ENCODE data around the gene CDC16. TPM values are rescaled to one million over a fixed set of nuclear protein-coding genes. Genes with fewer than 3 reads are reported as not detected.
"Not testable (repeated sequence)": the region's sequence is repeated elsewhere in the genome, so short reads cannot be mapped to it uniquely, and the experiment has no call there.

Gene CDC16
- total RNA-seq, 2 experiments from 2014 or later: 59.6 to 64.0 TPM

DNA sequence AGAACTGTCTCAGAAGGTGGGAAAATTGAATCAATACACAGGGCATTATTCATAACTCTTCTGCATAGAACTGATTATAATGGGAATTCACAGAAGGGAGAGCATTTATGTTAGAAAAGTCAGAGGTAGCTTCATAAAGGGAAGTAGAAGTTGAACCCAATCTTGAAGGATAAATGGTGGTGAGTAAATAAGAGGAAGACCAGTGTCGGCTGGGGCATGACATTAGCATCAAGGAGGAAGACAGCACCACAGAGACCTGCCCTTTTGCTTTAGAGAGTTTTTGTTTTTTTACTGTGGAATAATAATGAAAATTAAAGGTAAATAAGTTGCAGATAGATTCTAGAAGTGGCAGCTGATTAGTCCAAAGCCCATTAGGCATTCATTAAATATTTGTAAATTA is 21.9 kb downstream of the CDC16 start:
- H3K27me3 Mint-ChIP-seq: no peaks in the 10 kb centered on the region
- ChIA-PET CTCF (no interaction called here), POLR2A (interaction anchor here (1.7 kb wide), 1 partner anchor 13 kb away, joined by 5 read pairs; no protein-coding TSS in a partner anchor)
- H3K4me1 Mint-ChIP-seq: peaks cover 18% of the 10 kb centered on the region
- no peaks in the 10 kb centered on the region for H3K9me3 Mint-ChIP-seq
- no peak for DNase-seq
- H3K36me3 Mint-ChIP-seq (ENCODE audit: low read depth): peaks cover 70% of the 10 kb centered on the region
- H3K4me3 Mint-ChIP-seq: no peak overlapping the region
- no peak overlapping the region for H3K27ac Mint-ChIP-seq

DNA sequence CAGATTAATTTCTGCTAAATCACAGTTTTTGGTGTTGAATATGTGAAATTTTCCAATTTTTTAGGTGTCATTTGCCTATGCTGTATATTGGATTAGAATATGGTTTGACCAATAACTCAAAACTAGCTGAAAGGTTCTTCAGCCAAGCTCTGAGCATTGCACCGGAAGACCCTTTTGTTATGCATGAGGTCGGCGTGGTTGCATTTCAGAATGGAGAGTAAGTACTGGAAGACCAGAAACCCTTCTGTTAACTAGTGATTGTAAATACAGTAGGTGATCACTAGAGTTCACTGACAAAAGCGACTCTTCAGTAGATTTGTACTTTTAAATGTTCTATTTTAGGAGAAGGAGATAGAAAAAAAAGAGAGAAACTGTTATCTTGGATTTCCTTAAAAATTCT is 22.3 kb downstream of the CDC16 start:
- no peak for DNase-seq
- H3K36me3 Mint-ChIP-seq (ENCODE audit: low read depth): peaks cover 71% of the 10 kb centered on the region
- POLR2A ChIA-PET: interaction anchor here (1.7 kb wide), 1 partner anchor 12 kb away, joined by 5 read pairs; no protein-coding TSS in a partner anchor
- CTCF ChIA-PET: interaction anchor here (1.1 kb wide), 1 partner anchor 13 kb away, joined by 3 read pairs; no protein-coding TSS in a partner anchor
- H3K4me1 Mint-ChIP-seq: peaks cover 21% of the 10 kb centered on the region
- H3K4me3 Mint-ChIP-seq: no peak overlapping the region
- no peak overlapping the region for H3K27ac Mint-ChIP-seq
- H3K9me3 Mint-ChIP-seq: no peaks in the 10 kb centered on the region
- no peaks in the 10 kb centered on the region for H3K27me3 Mint-ChIP-seq

DNA sequence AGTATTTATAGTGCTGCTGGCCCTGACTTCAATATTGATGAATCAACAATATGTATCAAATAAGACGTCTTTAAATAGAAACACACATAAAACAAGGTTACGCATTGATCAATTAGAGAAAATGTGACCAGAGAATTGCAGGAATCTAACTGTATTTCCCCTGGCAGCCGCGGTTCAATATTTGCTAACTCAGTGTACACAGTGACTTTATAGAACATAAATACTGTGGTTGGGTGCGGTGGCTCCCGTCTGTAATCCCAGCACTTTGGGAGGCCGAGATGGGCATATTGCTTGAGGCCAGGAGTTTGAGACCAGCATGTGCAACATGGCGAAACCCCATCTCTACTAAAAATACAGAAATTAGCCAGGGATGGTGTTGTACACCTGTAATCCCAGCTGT is 23.9 kb downstream of the CDC16 start:
- Mint-ChIP-seq H3K36me3 (ENCODE audit: low read depth) (peaks cover 83% of the 10 kb centered on the region), H3K9me3 (no peaks in the 10 kb centered on the region), H3K27ac (no peak overlapping the region), H3K4me1 (peaks cover 37% of the 10 kb centered on the region), H3K27me3 (no peaks in the 10 kb centered on the region), H3K4me3 (no peak overlapping the region)
- ChIA-PET CTCF (no interaction called here), POLR2A (interaction anchor here (0.6 kb wide), 1 partner anchor 1048 kb away, joined by 4 read pairs; no protein-coding TSS in a partner anchor)
- DNase-seq: no peak

DNA sequence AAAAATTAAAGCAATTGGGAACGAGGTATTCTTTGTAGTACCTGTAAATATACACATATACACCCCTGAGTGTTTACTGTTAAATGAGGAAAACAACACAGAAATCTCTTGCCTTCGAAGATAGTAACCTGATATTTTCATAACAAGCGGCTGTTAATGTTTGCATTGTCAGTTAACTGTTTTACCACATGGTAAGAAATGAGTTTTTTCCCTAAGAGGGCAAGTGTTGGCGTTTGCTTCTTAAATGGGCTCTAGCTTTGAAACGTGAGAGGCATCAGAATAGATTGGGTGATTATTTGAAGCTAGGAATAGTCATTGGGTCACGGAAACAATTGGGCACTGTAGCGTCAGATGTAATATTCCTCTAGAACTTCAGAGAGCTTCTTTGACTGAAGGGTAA is 24.7 kb downstream of the CDC16 start:
- ChIA-PET CTCF (no interaction called here), POLR2A (interaction anchor here (1.4 kb wide), 1 partner anchor 10 kb away, joined by 3 read pairs; no protein-coding TSS in a partner anchor)
- Mint-ChIP-seq H3K27me3 (no peaks in the 10 kb centered on the region), H3K27ac (no peak overlapping the region), H3K4me3 (no peak overlapping the region), H3K36me3 (ENCODE audit: low read depth) (peaks cover 79% of the 10 kb centered on the region), H3K4me1 (peaks cover 40% of the 10 kb centered on the region), H3K9me3 (no peaks in the 10 kb centered on the region)
- no peak for DNase-seq

DNA sequence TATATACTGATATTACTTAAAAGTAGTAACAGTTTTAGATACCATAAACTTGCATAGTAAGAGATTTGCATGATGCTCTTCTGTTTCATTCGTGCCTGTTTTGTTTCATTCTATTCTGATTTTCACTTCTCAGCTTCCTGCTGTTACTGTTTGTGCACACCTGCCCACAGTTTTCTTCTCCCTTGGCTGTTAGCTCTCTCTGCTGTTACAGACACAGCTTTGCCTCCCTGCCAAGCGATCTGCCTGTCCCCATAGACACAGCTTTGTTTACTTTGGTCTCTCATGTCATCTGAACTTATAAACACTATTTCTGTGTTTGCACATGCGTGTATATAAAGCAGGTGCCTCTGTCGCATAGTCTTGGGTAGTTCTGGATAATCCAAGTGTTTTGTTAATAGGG is 25.3 kb downstream of the CDC16 start:
- no peak overlapping the region for H3K27ac Mint-ChIP-seq
- CTCF ChIA-PET: no interaction called here
- no peak overlapping the region for H3K4me3 Mint-ChIP-seq
- H3K27me3 Mint-ChIP-seq: no peaks in the 10 kb centered on the region
- no peaks in the 10 kb centered on the region for H3K9me3 Mint-ChIP-seq
- DNase-seq: no peak
- peaks cover 43% of the 10 kb centered on the region for H3K4me1 Mint-ChIP-seq
- POLR2A ChIA-PET: interaction anchor here (1.4 kb wide), 1 partner anchor 11 kb away, joined by 3 read pairs; no protein-coding TSS in a partner anchor
- H3K36me3 Mint-ChIP-seq (ENCODE audit: low read depth): peaks cover 77% of the 10 kb centered on the region

DNA sequence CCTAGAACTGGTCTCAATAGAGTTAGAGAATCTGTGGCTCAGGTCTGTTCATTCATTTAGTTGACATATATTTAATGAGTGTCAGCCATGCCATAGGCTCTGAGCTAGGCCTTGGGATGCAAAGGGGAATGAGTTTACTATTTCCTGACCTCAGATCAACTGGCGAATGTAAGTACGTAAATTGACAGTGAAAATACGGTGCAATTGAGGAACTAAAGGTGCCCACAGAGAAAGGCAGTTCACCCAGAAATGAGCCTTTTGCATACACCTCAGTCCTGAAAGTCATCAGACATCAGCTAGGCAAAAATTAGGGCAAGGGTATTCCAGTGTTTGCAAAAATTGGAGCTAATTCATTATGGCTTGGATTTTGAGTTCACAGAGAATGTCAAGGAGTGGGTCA is 26.1 kb downstream of the CDC16 start:
- Mint-ChIP-seq H3K27ac (no peak overlapping the region), H3K36me3 (ENCODE audit: low read depth) (peaks cover 78% of the 10 kb centered on the region), H3K4me3 (no peak overlapping the region), H3K4me1 (peaks cover 50% of the 10 kb centered on the region), H3K9me3 (no peaks in the 10 kb centered on the region), H3K27me3 (no peaks in the 10 kb centered on the region)
- ChIA-PET POLR2A (no interaction called here), CTCF (no interaction called here)
- no peak for DNase-seq

DNA sequence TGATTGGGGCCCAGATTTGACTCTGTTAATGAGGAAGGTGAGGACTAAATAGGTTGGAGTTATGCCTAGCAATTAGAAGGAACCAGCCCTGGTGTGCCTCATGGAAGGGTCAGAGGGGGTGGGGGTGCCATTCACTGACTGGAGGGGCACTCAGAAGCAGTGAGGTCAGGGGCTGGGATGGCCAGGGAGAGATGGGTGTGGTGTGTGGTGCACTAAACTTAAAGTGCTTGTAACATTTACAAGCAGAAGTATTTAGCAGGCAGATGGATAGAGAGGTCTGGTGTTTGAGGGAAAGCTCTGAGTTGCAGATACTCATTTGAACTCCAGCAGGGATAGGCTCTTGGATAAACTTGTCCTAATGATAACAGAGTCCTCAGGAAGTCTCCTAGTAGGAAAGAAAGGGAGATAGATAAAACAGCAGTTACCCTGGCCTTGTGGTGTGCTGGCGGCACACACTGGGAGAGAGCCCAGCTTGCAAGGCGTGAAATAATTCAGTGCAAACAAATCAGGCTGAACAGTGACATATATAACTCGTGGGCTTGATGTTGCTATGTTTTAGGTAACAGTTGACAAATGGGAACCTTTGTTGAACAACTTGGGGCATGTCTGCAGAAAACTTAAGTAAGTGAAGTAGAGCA is 26.8 kb downstream of the CDC16 start:
- peaks cover 56% of the 10 kb centered on the region for H3K4me1 Mint-ChIP-seq
- H3K36me3 Mint-ChIP-seq (ENCODE audit: low read depth): peaks cover 78% of the 10 kb centered on the region
- peak overlapping the region; percentile 61 for H3K27ac Mint-ChIP-seq
- H3K4me3 Mint-ChIP-seq: no peak overlapping the region
- no peaks in the 10 kb centered on the region for H3K9me3 Mint-ChIP-seq
- no peaks in the 10 kb centered on the region for H3K27me3 Mint-ChIP-seq
- no peak for DNase-seq
- ChIA-PET CTCF (no interaction called here), POLR2A (interaction anchor here (0.8 kb wide), 1 partner anchor 20 kb away, joined by 3 read pairs; the partner anchor contains the start of gene UPF3A)

DNA sequence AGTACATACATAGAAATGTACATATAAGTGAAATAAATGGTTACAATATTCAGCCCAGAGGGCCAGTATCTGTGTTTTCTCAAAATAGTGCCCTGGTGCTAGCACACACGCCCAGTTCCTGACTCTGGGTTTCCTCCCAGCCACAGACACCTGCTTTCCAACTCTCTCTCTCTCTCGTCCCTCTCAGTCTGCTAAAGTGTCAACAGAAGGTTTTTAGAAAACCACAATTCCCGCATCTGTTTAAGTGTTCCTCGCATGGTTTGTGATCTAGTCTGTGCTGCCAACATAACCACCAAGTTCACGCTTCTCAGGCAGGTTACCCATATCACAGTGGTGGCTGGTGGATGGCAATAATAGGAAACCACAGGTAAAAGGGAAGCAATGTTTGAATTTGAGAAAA is 28.9 kb downstream of the CDC16 start:
- DNase-seq: peak; percentile 37
- H3K36me3 Mint-ChIP-seq (ENCODE audit: low read depth): peaks cover 83% of the 10 kb centered on the region
- peak overlapping the region; percentile 77 for H3K27ac Mint-ChIP-seq
- ChIA-PET CTCF (no interaction called here), POLR2A (interaction anchor here (6.6 kb wide), 1 partner anchor 17 kb away, joined by 59 read pairs; the partner anchor contains the start of gene UPF3A)
- H3K9me3 Mint-ChIP-seq: no peaks in the 10 kb centered on the region
- peak overlapping the region; percentile 12 for H3K4me3 Mint-ChIP-seq
- no peaks in the 10 kb centered on the region for H3K27me3 Mint-ChIP-seq
- peaks cover 72% of the 10 kb centered on the region for H3K4me1 Mint-ChIP-seq

DNA sequence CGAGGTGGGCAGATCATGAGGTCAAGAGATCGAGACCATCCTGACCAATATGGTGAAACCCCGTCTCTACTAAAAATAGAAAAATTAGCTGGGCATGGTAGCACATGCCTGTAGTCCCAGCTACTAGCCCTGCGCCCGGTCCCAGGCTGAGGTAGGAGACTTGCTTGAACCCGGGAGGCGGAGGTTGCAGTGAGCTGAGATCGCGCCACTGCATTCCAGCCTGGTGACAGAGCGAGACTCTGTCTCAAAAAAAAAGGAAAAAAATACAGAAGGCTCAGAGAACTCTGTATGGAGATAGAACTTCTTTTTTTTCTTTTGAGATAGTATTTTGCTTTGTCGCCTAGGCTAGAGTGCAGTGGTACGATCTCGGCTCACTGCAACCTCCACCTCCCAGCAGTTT is 29.6 kb downstream of the CDC16 start:
- H3K9me3 Mint-ChIP-seq, H3K27ac Mint-ChIP-seq, CTCF ChIA-PET, H3K27me3 Mint-ChIP-seq, H3K4me3 Mint-ChIP-seq, DNase-seq: not testable (repeated sequence)
- peaks cover 79% of the 10 kb centered on the region for H3K4me1 Mint-ChIP-seq
- POLR2A ChIA-PET: interaction anchor here (1.2 to 6.6 kb wide), 2 partner anchors 16 to 77 kb away, joined by 3 to 59 read pairs; partner anchors contain the start of gene UPF3A
- peaks cover 86% of the 10 kb centered on the region for H3K36me3 Mint-ChIP-seq (ENCODE audit: low read depth)

DNA sequence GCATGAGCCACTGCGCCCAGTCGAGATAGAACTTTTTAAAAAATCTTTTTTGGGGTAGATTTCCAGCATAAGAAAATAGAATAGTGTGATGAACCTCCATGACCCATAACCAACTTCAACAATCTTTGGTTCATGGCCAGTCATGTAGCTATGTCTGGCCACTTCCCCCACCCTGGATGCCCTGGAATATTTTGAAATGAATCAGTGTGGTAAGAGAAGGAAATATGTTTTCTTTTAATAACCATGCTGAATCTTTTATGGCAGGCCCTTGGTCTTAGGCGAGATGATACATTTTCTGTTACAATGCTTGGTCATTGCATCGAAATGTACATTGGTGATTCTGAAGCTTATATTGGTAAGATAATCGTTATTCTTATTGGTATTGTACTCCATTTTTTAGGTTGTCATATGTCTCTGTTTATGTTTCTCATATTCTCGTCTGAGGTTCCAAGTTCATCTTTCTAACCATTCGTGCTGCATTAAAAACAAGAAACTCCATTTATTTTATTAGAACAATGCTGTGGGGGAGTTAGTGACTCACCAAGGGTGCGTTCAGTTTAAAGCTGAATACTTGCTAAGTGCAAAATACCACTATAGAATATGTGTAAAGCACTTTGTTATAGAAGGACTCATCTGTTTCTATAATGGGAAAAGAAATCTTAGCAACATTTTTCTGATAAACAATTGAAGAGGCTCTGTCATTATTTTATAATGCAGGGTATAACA is 30.4 kb downstream of the CDC16 start:
- peaks cover 83% of the 10 kb centered on the region for H3K36me3 Mint-ChIP-seq (ENCODE audit: low read depth)
- peaks cover 3% of the 10 kb centered on the region for H3K9me3 Mint-ChIP-seq
- H3K4me1 Mint-ChIP-seq: peaks cover 77% of the 10 kb centered on the region
- no peak for DNase-seq
- CTCF ChIA-PET: no interaction called here
- POLR2A ChIA-PET: interaction anchor here (1.2 to 6.6 kb wide), 2 partner anchors 16 to 76 kb away, joined by 3 to 59 read pairs; partner anchors contain the start of gene UPF3A
- no peak overlapping the region for H3K4me3 Mint-ChIP-seq
- peak overlapping the region; percentile 27 for H3K27ac Mint-ChIP-seq
- no peaks in the 10 kb centered on the region for H3K27me3 Mint-ChIP-seq

DNA sequence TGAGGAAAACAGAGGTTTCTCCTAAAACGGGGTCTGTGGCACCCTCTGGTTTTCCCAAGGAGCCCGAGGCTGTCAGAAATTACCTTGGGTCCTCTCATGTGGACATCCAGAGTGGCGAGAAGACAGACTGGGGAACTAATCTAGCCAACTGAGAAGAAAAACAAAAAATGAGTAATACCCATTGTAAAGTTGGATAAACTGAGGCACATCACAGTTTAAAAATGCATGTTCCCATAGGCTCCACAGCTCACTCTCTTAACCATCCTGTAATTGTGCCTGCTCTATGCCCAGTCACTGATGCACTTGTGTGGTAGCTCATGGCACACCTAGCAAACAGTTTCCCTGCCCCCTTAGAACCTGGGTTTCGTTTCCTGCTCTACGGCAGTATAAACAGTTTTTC is 31.5 kb downstream of the CDC16 start:
- peaks cover 71% of the 10 kb centered on the region for H3K4me1 Mint-ChIP-seq

DNA sequence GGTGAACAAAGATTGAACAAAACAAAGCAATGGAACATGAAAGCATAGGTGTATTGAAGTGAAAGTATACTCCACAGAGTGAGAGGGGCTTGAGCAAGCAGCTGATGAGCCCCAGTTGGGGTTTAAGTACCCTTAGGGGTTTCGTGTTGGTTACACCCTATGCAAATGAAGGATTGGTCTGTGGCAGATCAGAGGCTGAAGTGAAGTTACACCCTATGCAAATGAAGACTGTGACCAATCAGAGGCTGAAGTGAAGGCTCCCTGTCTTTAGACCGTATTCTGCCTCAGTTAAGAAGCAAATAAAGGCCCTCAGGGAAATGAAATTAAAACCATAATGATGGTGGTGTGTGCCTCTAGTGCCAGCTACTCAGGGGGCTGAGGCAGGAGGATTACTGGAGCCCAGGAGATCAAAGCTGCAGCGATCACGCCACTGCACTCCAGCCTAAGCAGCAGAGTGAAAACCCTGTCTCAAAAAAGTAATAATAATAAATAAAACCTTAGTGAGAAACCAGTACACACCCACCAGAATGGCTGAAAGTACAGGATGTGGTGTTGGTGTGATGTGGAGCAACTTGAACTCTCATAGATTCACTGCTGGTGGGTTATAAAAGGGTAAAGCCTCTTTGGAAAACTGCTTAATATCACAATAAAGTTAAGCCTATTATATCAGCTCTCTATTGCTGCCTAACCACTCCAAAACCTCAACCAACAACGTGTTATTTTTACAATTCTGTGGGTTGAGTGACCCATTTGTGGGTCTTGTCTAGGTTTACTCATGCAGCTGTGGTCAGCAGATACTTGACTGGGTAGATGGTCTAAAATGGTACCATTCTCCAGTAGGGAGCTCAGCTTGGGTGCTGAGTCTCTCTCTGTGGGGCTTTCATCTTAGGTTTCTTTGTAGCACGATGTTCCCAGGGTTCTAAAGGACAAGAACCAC is 33.9 kb downstream of the CDC16 start:
- Mint-ChIP-seq H3K27me3 (no peaks in the 10 kb centered on the region), H3K4me1 (peaks cover 49% of the 10 kb centered on the region), H3K27ac (peak overlapping the region; percentile 78), H3K4me3 (peak overlapping the region; percentile 56), H3K9me3 (peaks cover 3% of the 10 kb centered on the region), H3K36me3 (ENCODE audit: low read depth) (peaks cover 73% of the 10 kb centered on the region)
- ChIA-PET CTCF (interaction anchor here (0.8 to 1.1 kb wide), 2 partner anchors 11 to 67 kb away, joined by 3 to 5 read pairs; no protein-coding TSS in a partner anchor), POLR2A (interaction anchor here (1.0 to 6.6 kb wide), 8 partner anchors 11 to 203 kb away, joined by 3 to 59 read pairs (median 4); partner anchors contain the start of gene UPF3A)
- peak; percentile 50 for DNase-seq

More for the DNA sequence above, 31.5 kb downstream of the CDC16 start:
- no peak for DNase-seq
- Mint-ChIP-seq H3K27me3 (no peaks in the 10 kb centered on the region), H3K36me3 (ENCODE audit: low read depth) (peaks cover 77% of the 10 kb centered on the region), H3K9me3 (peaks cover 3% of the 10 kb centered on the region), H3K4me3 (peak overlapping the region; percentile 56), H3K27ac (peak overlapping the region; percentile 33)
- POLR2A ChIA-PET: interaction anchor here (6.6 kb wide), 1 partner anchor 14 kb away, joined by 59 read pairs; the partner anchor contains the start of gene UPF3A
- CTCF ChIA-PET: no interaction called here

Measured in activated CD4-positive, alpha-beta memory T cell treated with anti-CD3 and anti-CD28 coated beads, Interleukin-2, amount 10 ng/mL, durations not matched to agents 7 days and 5 days (primary cell).